ENCODE data around the gene HYKK. TPM values are rescaled to one million over a fixed set of nuclear protein-coding genes. Genes with fewer than 3 reads are reported as not detected.
A peak's percentile ranks its signal among the peaks of the same experiment; 100 is the strongest.

HYKK gene
- total and polyA plus RNA-seq, 9 of the 15 experiments (the other 6 are each of a cell fraction or from before 2014, with no cell fraction given), result 1.9 to 6.1 (median 4.3) TPM

DNA sequence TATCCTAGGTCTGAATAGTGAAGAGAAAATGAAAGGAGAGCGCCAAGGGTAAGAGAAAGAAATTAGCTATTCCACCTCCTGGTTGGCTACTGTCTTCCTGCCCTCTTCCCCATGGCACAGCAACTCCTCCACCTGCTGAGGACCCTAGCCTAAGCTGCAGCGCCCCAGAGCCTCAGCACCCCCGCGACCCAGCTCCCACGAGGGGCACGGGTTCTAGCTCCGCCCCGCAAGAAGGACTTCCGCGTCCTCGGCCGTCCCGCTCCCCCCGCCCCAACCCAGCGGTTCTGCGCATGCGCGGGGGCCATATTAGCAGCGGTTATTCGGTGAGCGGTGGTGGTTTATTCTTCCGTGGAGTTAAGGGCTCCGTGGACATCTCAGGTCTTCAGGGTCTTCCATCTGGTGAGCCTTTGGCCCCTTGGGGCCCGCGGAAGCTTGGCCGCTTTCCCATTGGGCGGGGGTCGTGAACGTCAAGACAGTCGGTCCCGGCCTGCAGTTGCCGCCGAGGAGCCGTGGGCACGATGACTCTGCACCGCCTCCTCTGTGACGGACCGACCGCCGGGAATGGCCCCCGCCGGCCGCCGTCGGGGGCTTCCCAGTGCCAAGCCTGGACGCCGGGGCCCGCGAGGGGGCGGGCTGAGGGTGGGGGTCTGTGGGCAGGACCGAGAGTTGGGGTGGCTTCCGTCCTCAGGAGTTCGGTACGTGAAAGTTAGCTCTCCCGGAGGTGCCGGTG is 32.9 kb downstream of the HYKK start, which contains the start of gene PSMA4 (continued):
- no peak; the same call in 1 of the 2 replicates for TF ChIP-seq BRD4 (IDR thresholded peaks at IDR 0.05)
- TF ChIP-seq ZSCAN29 (IDR thresholded peaks at IDR 0.05), result no peak
- TF ChIP-seq ETV1 (tag; conservative IDR thresholded peaks at IDR 0.05; ENCODE audit: low read depth), result no peak
- TF ChIP-seq HDAC2 (IDR thresholded peaks at IDR 0.05), result 0 out of 2 replicates have a peak, but pooled peaks have one; percentile 18
- TF ChIP-seq, protein P1, sequence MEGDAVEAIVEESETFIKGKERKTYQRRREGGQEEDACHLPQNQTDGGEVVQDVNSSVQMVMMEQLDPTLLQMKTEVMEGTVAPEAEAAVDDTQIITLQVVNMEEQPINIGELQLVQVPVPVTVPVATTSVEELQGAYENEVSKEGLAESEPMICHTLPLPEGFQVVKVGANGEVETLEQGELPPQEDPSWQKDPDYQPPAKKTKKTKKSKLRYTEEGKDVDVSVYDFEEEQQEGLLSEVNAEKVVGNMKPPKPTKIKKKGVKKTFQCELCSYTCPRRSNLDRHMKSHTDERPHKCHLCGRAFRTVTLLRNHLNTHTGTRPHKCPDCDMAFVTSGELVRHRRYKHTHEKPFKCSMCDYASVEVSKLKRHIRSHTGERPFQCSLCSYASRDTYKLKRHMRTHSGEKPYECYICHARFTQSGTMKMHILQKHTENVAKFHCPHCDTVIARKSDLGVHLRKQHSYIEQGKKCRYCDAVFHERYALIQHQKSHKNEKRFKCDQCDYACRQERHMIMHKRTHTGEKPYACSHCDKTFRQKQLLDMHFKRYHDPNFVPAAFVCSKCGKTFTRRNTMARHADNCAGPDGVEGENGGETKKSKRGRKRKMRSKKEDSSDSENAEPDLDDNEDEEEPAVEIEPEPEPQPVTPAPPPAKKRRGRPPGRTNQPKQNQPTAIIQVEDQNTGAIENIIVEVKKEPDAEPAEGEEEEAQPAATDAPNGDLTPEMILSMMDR (IDR thresholded peaks at IDR 0.05 in 2 of 3, conservative IDR thresholded peaks at IDR 0.05 in 1 of 3; ENCODE audit: insufficient read depth in 2 of 3, low read depth in 1 of 3, low read length in 3 of 3), result no peak
- no peak for TF ChIP-seq NEUROD1 (IDR thresholded peaks at IDR 0.05; ENCODE audit: borderline replicate concordance, low read depth, low read length, partially characterized antibody)
- TF ChIP-seq ATF1 (CRISPR knock-in tag; IDR thresholded peaks at IDR 0.05), result no peak
- peak; percentile 60 for TF ChIP-seq ATF1 (tag; IDR thresholded peaks at IDR 0.05)
- TF ChIP-seq TEAD4 (IDR thresholded peaks at IDR 0.05; ENCODE audit: low read length), result no peak
- no peak for TF ChIP-seq TEAD4 (CRISPR knock-in tag; IDR thresholded peaks at IDR 0.05; ENCODE audit: borderline replicate concordance)
- 0 out of 2 replicates have a peak, but pooled peaks have one; percentile 22 for TF ChIP-seq NCOA1 (IDR thresholded peaks at IDR 0.05; ENCODE audit: low read depth)
- no peak for TF ChIP-seq HMG20A (CRISPR knock-in tag; conservative IDR thresholded peaks at IDR 0.05)
- peak; percentile 33; the same call in 1 of the 2 replicates for TF ChIP-seq NBN (IDR thresholded peaks at IDR 0.05; ENCODE audit: low read depth)
- TF ChIP-seq STAT5A (IDR thresholded peaks at IDR 0.05; ENCODE audit: borderline replicate concordance, low read length), result no peak
- TF ChIP-seq ASH1L (IDR thresholded peaks at IDR 0.05; ENCODE audit: borderline replicate concordance, low read depth, partially characterized antibody), result no peak
- TF ChIP-seq XRCC5 (IDR thresholded peaks at IDR 0.05; ENCODE audit: low read depth, low read length), result no peak
- no peak for TF ChIP-seq MTA2 (IDR thresholded peaks at IDR 0.05; ENCODE audit: low read depth)
- no peak for TF ChIP-seq DNMT1 (IDR thresholded peaks at IDR 0.05)
- TF ChIP-seq, protein P2, sequence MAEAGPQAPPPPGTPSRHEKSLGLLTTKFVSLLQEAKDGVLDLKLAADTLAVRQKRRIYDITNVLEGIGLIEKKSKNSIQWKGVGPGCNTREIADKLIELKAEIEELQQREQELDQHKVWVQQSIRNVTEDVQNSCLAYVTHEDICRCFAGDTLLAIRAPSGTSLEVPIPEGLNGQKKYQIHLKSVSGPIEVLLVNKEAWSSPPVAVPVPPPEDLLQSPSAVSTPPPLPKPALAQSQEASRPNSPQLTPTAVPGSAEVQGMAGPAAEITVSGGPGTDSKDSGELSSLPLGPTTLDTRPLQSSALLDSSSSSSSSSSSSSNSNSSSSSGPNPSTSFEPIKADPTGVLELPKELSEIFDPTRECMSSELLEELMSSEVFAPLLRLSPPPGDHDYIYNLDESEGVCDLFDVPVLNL (CRISPR knock-in tag; IDR thresholded peaks at IDR 0.05; ENCODE audit: low read depth), result no peak
- TF ChIP-seq NFXL1 (CRISPR knock-in tag; IDR thresholded peaks at IDR 0.05), result no peak
- TF ChIP-seq GTF2E2 (tag; IDR thresholded peaks at IDR 0.05), result no peak
- TF ChIP-seq PYGO2 (tag; IDR thresholded peaks at IDR 0.05), result no peak
- TF ChIP-seq, protein P3, sequence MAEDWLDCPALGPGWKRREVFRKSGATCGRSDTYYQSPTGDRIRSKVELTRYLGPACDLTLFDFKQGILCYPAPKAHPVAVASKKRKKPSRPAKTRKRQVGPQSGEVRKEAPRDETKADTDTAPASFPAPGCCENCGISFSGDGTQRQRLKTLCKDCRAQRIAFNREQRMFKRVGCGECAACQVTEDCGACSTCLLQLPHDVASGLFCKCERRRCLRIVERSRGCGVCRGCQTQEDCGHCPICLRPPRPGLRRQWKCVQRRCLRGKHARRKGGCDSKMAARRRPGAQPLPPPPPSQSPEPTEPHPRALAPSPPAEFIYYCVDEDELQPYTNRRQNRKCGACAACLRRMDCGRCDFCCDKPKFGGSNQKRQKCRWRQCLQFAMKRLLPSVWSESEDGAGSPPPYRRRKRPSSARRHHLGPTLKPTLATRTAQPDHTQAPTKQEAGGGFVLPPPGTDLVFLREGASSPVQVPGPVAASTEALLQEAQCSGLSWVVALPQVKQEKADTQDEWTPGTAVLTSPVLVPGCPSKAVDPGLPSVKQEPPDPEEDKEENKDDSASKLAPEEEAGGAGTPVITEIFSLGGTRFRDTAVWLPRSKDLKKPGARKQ (CRISPR knock-in tag; IDR thresholded peaks at IDR 0.05), result no peak
